SK-N-MC (cell line): Measurements from ENCODE around the gene TCF12.

Experiments used
- EZH2 ChIP-seq: fragments of 200-600 bp; sonication (generic); IDR thresholded peaks from one replicate; pipeline ENCODE4 v1.6.1; 2017; ENCODE audit warnings: antibody characterized with exemption
- POLR2AphosphoS5 ChIP-seq: IDR thresholded peaks from 2 replicates; pipeline ENCODE4 v1.6.1; 2012; ENCODE audit warnings: mild to moderate bottlenecking, low read depth, low read length, borderline replicate concordance

- TF ChIP-seq EZH2 (no peak), POLR2AphosphoS5 (no peak)
These were observed 404.3 kb downstream of the TCF12 start for GRCh38 chr15:57322602-57323250.
